Measurements from ENCODE around the gene BZW2. TPM values are rescaled to one million over a fixed set of nuclear protein-coding genes. Genes with fewer than 3 reads are reported as not detected.

Gene BZW2
- total RNA-seq, 1 donor from 2014 or later: 18.0 TPM

DNA sequence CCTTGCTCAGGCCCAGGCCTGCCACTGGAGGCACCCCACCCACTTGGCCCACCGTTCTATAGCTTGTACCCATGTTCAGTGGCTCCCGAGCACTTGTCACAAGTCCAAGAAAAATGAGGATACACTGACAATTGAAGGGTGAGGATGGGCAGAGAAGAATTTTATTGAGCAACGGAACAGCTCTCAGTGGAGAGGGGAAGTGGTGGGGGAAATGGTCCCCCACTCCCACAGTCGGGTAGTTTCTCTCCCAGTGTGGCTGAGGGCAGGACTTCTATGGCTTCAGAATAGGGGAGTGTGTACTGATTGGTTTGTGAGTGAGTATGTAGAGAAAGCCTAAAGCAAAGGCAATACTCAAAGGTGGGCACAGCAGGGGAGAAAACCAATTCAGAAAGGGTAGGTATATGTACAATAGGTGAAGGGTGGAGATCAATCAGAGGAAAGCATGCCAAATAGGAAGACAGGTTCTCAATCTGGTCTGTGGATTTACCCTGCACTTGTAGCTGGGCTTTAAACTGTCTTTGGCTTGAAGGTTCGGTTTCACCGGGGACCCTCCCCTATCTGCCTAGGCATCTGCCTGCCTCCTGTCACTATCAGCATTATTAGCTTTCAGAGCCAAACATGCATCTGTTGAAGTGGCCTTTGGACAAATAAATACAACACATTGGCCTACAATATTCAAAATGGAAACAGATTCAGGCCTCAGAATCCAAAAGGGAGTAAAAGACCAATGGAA, 98.7 kb downstream of the BZW2 start:
- intact Hi-C loops (cut with DNase I): no loop called here
- Histone ChIP-seq H3K36me3 (no peaks in the 10 kb centered on the region), H3K27me3 (no peaks in the 10 kb centered on the region), H3K4me1 (no peaks in the 10 kb centered on the region), H3K27ac (no peak overlapping the region), H3K9me3 (no peaks in the 10 kb centered on the region), H3K4me3 (no peak overlapping the region)
- no peak for DNase-seq (ENCODE audit: low spot score in 2 of 2)
- TF ChIP-seq, protein P1, sequence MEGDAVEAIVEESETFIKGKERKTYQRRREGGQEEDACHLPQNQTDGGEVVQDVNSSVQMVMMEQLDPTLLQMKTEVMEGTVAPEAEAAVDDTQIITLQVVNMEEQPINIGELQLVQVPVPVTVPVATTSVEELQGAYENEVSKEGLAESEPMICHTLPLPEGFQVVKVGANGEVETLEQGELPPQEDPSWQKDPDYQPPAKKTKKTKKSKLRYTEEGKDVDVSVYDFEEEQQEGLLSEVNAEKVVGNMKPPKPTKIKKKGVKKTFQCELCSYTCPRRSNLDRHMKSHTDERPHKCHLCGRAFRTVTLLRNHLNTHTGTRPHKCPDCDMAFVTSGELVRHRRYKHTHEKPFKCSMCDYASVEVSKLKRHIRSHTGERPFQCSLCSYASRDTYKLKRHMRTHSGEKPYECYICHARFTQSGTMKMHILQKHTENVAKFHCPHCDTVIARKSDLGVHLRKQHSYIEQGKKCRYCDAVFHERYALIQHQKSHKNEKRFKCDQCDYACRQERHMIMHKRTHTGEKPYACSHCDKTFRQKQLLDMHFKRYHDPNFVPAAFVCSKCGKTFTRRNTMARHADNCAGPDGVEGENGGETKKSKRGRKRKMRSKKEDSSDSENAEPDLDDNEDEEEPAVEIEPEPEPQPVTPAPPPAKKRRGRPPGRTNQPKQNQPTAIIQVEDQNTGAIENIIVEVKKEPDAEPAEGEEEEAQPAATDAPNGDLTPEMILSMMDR (IDR thresholded peaks at IDR 0.05): no peak

GRCh38 chr7:16745645-16746044, 99.7 kb downstream of the BZW2 start:
- Histone ChIP-seq H3K4me3 (no peak overlapping the region), H3K27ac (no peak overlapping the region)
- DNase-seq (ENCODE audit: low spot score in 2 of 2): no peak

DNA sequence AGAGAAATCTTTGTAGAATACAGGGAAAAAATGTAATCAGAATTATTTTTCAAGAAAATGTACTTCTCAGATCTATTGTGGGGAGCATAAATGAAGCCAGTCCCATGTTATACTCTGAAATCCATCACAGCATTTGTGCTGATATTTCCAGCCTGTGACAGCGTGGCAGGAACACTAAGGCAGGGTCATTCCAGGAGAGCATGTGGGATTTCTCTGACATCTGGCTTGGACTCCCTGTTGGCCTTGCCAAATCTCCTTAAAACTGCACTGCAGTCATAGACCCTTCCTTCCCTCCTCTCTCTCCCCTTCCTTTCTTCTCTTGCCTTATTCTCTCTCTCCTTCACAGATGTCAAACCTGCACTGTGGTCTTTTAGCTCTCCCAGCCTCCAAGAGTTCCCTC, 101.1 kb downstream of the BZW2 start:
- Histone ChIP-seq H3K27ac (no peak overlapping the region), H3K9me3 (no peaks in the 10 kb centered on the region), H3K27me3 (no peaks in the 10 kb centered on the region), H3K36me3 (no peaks in the 10 kb centered on the region), H3K4me3 (no peak overlapping the region), H3K4me1 (no peaks in the 10 kb centered on the region)
- intact Hi-C loops (cut with DNase I): no loop called here
- TF ChIP-seq, protein P1 (IDR thresholded peaks at IDR 0.05): no peak
- DNase-seq (ENCODE audit: low spot score in 2 of 2): no peak

More at GRCh38 chr7:16745645-16746044, 99.7 kb downstream of the BZW2 start:
- H3K9me3 ChIP-seq: no peaks in the 10 kb centered on the region
- H3K27me3 ChIP-seq: no peaks in the 10 kb centered on the region
- no peaks in the 10 kb centered on the region for H3K36me3 ChIP-seq
- H3K4me1 ChIP-seq: no peaks in the 10 kb centered on the region
- intact Hi-C loops (cut with DNase I): no loop called here
- TF ChIP-seq, protein P1 (IDR thresholded peaks at IDR 0.05): no peak

DNA sequence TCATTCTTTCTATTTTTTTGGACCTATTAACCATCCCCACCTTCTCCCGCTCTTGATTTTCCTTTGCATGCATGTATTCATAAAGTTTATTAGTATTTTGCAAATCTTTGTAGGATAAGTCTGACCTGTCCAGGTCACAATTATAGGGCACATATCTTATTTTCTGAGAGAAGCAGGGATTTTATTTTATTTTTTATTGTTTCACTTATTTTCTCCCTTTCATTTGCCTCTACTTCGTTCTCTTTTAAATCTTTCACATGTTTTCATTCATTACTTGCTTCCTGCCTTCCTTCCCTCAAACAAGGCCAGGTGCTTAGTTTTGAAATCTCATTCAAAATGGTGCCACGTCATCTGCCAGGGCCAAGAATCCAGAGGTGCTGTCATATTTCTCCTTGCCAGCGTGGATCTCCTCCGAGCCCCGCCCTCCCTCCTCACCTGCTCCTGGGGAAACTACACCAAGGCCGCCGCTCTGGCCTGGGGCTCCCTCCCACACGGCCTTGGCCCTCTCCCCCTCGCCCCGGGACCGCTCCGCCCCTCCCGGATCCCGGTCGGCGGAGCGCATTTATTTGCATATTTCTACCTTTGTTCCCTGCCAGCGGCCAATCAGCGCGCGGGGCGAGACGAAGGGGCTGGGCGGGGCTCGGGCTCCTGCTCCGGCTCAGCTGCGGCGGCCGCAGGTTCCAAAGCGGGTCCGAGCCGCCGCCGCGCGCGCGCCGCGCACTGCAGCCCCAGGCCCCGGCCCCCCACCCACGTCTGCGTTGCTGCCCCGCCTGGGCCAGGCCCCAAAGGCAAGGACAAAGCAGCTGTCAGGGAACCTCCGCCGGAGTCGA, 107.3 kb downstream of the BZW2 start, which contains the start of gene TSPAN13:
TSS of gene TSPAN13 (plus strand) at position 654 of the 830 bp plus-strand sequence. CDS start 213 bp downstream, outside the sequence.
- Histone ChIP-seq H3K27ac (no peak within 1 kb of the TSS), H3K36me3 (no peaks in the 10 kb centered on the region), H3K27me3 (no peaks in the 10 kb centered on the region), H3K4me1 (no peaks in the 10 kb centered on the region), H3K4me3 (peak within 1 kb of the TSS; percentile 60 to 76), H3K9me3 (no peaks in the 10 kb centered on the region)
- TF ChIP-seq, protein P1 (IDR thresholded peaks at IDR 0.05): no peak
- intact Hi-C loops (cut with DNase I): no loop called here
- DNase-seq (ENCODE audit: low spot score in 2 of 2): peak in 1 of 2 donors; percentile 70

DNA sequence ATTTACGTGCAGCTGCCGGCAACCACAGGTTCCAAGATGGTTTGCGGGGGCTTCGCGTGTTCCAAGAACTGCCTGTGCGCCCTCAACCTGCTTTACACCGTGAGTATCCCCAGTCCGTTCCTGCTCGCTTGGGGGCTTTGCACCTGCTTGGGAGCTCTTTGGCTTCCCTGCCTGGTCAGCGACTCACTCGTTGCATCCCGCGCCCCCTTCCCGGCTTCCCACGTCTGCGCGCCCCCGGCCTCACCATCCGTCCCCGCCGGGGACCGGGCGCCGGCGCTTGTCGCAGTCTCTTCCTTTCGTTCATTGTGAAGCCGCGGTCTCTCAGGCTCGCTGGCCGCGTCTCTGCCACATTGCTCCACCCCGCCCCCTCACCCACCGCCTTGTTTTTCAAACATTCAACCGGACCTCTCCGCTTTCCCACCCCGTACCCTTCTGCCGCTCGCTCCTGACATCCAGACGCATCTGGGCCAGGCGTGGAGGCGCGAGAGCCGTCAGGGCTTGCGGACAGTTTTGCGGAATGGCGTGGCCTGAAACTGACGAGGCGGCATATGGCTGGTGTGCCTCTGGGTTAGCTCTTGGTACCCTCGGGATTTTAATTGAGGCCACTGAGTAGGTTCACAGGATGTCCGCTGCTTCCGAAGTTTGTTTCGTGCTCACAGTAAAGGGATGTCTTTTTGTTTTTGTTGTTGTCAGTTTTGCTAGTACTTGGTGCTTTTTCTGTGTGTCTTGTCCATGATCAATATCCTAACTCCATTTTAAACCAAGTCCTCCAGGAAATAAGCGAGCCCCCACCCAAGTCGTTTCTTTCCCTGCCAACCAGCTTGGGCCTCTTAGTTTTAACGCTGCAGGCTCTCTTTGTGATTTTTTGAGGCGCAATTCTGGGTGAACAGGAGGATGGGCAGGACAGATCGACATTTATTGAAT, 108.2 kb downstream of the BZW2 start:
- intact Hi-C loops (cut with DNase I): no loop called here
- no peak overlapping the region for H3K27ac ChIP-seq

More for the DNA sequence above, 108.2 kb downstream of the BZW2 start:
- Histone ChIP-seq H3K4me1 (no peaks in the 10 kb centered on the region), H3K36me3 (no peaks in the 10 kb centered on the region), H3K4me3 (peak overlapping the region; percentile 60 to 76), H3K27me3 (no peaks in the 10 kb centered on the region), H3K9me3 (no peaks in the 10 kb centered on the region)
- TF ChIP-seq, protein P1 (IDR thresholded peaks at IDR 0.05): no peak
- DNase-seq (ENCODE audit: low spot score in 2 of 2): no peak

All from ascending aorta (tissue), 2 donors.